ENCODE measurements around the gene SETD3. TPM values are rescaled to one million over a fixed set of nuclear protein-coding genes. Genes with fewer than 3 reads are reported as not detected.

Gene SETD3
- polyA plus RNA-seq, 1 donor from 2014 or later: 49.6 TPM

DNA sequence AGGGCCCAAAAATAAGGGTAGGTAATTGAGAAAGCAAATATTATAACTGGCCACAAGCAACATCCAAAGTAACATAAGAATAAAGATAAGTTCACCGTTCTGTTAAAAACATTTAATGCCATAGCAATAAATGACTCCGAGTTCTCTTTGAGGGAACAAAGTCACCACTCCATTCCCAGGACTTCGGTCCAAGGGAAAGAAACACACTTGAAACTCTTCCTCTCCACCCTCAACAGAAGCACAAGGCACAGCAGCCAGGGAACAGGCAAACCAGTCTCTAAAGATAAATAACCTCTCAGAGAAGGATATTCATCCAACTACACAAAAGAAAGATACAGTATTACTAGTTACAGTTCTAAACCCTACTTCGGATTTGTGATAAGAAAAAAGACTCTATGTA, 2.5 kb downstream of the SETD3 start (continued):
- TF ChIP-seq, protein P1, sequence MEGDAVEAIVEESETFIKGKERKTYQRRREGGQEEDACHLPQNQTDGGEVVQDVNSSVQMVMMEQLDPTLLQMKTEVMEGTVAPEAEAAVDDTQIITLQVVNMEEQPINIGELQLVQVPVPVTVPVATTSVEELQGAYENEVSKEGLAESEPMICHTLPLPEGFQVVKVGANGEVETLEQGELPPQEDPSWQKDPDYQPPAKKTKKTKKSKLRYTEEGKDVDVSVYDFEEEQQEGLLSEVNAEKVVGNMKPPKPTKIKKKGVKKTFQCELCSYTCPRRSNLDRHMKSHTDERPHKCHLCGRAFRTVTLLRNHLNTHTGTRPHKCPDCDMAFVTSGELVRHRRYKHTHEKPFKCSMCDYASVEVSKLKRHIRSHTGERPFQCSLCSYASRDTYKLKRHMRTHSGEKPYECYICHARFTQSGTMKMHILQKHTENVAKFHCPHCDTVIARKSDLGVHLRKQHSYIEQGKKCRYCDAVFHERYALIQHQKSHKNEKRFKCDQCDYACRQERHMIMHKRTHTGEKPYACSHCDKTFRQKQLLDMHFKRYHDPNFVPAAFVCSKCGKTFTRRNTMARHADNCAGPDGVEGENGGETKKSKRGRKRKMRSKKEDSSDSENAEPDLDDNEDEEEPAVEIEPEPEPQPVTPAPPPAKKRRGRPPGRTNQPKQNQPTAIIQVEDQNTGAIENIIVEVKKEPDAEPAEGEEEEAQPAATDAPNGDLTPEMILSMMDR (IDR thresholded peaks at IDR 0.05; ENCODE audit: poor library complexity, severe bottlenecking): no peak
- TF ChIP-seq EZH2 (IDR thresholded peaks at IDR 0.05; ENCODE audit: borderline replicate concordance, insufficient read depth, low read length, poor library complexity, severe bottlenecking): no peak
- TF ChIP-seq RAD21 (conservative IDR thresholded peaks at IDR 0.05): no peak

- H4K20me1 ChIP-seq (ENCODE audit: insufficient read depth): no peaks in the 10 kb centered on the region
- H3F3A ChIP-seq (ENCODE audit: insufficient read depth, low read length, poor library complexity, severe bottlenecking): no peaks in the 10 kb centered on the region
- no peak overlapping the region for H3K27ac ChIP-seq (ENCODE audit: low read length)
- no peaks in the 10 kb centered on the region for H3K9me2 ChIP-seq (ENCODE audit: insufficient read depth, low read length)
- H2AFZ ChIP-seq (ENCODE audit: low read depth, low read length): no peak overlapping the region
- H3K27me3 ChIP-seq (ENCODE audit: insufficient read depth, low read depth, low read length): no peaks in the 10 kb centered on the region
- H3K4me2 ChIP-seq (ENCODE audit: low read length): no peak overlapping the region
- no peak for TF ChIP-seq REST (IDR thresholded peaks at IDR 0.05; ENCODE audit: borderline replicate concordance)
- no peak for TF ChIP-seq RAD21 (conservative IDR thresholded peaks at IDR 0.05)
- TF ChIP-seq EZH2 (IDR thresholded peaks at IDR 0.05; ENCODE audit: borderline replicate concordance, insufficient read depth, low read length, poor library complexity, severe bottlenecking): no peak
- no peak for TF ChIP-seq MXI1 (conservative IDR thresholded peaks at IDR 0.05; ENCODE audit: poor library complexity, severe bottlenecking)
- TF ChIP-seq TAF1 (IDR thresholded peaks at IDR 0.05; ENCODE audit: low read depth): no peak
- H3K79me2 ChIP-seq (replicated peaks; ENCODE audit: insufficient read depth, low read length): peaks cover 60% of the 10 kb centered on the region
- no peak overlapping the region for H3K9ac ChIP-seq (ENCODE audit: low read length)
- no peaks in the 10 kb centered on the region for H3K9me3 ChIP-seq (ENCODE audit: low read length)
- no peak overlapping the region for H3K4me3 ChIP-seq (ENCODE audit: low read length)
- H3K36me3 ChIP-seq (ENCODE audit: insufficient read depth, low read length): no peaks in the 10 kb centered on the region
Measured at GRCh38 chr14:99476864-99477263, 3.8 kb downstream of the SETD3 start.

DNA sequence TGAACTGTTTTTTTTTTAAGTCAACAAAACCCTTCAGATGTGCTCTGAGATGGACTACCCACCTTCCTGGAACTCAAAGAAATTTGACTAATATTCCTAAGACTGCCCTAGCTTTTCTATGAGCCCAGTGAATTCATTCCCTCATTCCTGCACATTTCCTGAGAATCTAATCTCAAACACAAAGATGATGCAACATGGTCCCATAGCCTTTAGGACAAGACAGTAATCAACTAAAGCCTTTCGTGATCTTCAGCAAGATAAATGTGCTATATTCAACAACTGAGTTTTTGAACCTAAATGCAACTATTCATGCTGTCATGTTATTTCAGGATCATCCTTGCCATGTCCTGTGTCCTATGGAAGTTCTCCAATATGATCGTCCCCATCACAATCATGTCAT, 5.0 kb downstream of the SETD3 start:
- Histone ChIP-seq H4K20me1 (ENCODE audit: insufficient read depth) (no peaks in the 10 kb centered on the region), H3K9me2 (ENCODE audit: insufficient read depth, low read length) (no peaks in the 10 kb centered on the region), H3K4me2 (ENCODE audit: low read length) (no peak overlapping the region), H3K79me2 (replicated peaks; ENCODE audit: insufficient read depth, low read length) (peaks cover 62% of the 10 kb centered on the region), H3K9ac (ENCODE audit: low read length) (no peak overlapping the region), H2AFZ (ENCODE audit: low read depth, low read length) (no peak overlapping the region), H3K36me3 (ENCODE audit: insufficient read depth, low read length) (no peaks in the 10 kb centered on the region), H3K27ac (ENCODE audit: low read length) (no peak overlapping the region), H3F3A (ENCODE audit: insufficient read depth, low read length, poor library complexity, severe bottlenecking) (no peaks in the 10 kb centered on the region), H3K4me3 (ENCODE audit: low read length) (no peak overlapping the region), H3K9me3 (ENCODE audit: low read length) (no peaks in the 10 kb centered on the region), H3K27me3 (ENCODE audit: insufficient read depth, low read depth, low read length) (no peaks in the 10 kb centered on the region)
- TF ChIP-seq EZH2 (IDR thresholded peaks at IDR 0.05; ENCODE audit: borderline replicate concordance, insufficient read depth, low read length, poor library complexity, severe bottlenecking) (no peak), REST (IDR thresholded peaks at IDR 0.05; ENCODE audit: borderline replicate concordance) (no peak), POLR2AphosphoS5 (IDR thresholded peaks at IDR 0.05) (no peak), RAD21 (conservative IDR thresholded peaks at IDR 0.05) (no peak), EP300 (conservative IDR thresholded peaks at IDR 0.05; ENCODE audit: poor library complexity, severe bottlenecking) (no peak), SMC3 (conservative IDR thresholded peaks at IDR 0.05; ENCODE audit: poor library complexity) (no peak), TAF1 (IDR thresholded peaks at IDR 0.05; ENCODE audit: low read depth) (no peak), MXI1 (conservative IDR thresholded peaks at IDR 0.05; ENCODE audit: poor library complexity, severe bottlenecking) (no peak)
- TF ChIP-seq, protein P1 (IDR thresholded peaks at IDR 0.05; ENCODE audit: poor library complexity, severe bottlenecking): no peak
